Panc1 (cell line): ENCODE data around the gene AP1B1. TPM values are rescaled to one million over a fixed set of nuclear protein-coding genes. Genes with fewer than 3 reads are reported as not detected.

Experiments
- ATAC-seq: fragments of 200-7000 bp; cut with Tn5 transposase; 2 replicates; pipeline ENCODE4 v1.9.1; 2020; ENCODE audit warnings: mild to moderate bottlenecking, moderate library complexity
- BruUV-seq: library from RNA; stranded (reverse); fragments of 400-500 nt; replicated peaks from 2 replicates; lab custom pipeline; 2021; lab: Mats Ljungman, UMichigan
- CTCF ChIA-PET: fragments of 300-600 bp; sonication (Branson Sonifier 250); formaldehyde crosslinking; loops from one replicate; lab custom pipeline; 2022; ENCODE audit warnings: antibody characterized with exemption; lab: Charles Lee
- POLR2A ChIA-PET: fragments of 300-600 bp; sonication (Branson Sonifier 250); formaldehyde crosslinking; loops from one replicate; lab custom pipeline; 2022; ENCODE audit warnings: antibody characterized with exemption; lab: Charles Lee
- DNase-seq: peaks from one replicate; pipeline ENCODE4 v3.0.0-alpha.2; 2010; ENCODE audit warnings: low read depth, low spot score
- H3K27ac ChIP-seq: 2 replicates; pipeline ENCODE4 v1.5.1; 2011; ENCODE audit warnings: mild to moderate bottlenecking, low read length, inconsistent platforms
- H3K27me3 ChIP-seq: fragments of 200-500 bp; sonication (Bioruptor generic); 2 replicates; pipeline ENCODE4 v1.6.0; 2014; ENCODE audit warnings: low read length, inconsistent platforms; ENCODE audit not compliant: control insufficient read depth, insufficient read depth
- H3K36me3 ChIP-seq: fragments of 200-500 bp; sonication (Bioruptor generic); 2 replicates; pipeline ENCODE4 v1.5.1; 2014; ENCODE audit warnings: inconsistent platforms, mild to moderate bottlenecking, low read length, moderate library complexity; ENCODE audit not compliant: control insufficient read depth, insufficient read depth
- H3K4me1 ChIP-seq: 2 replicates; pipeline ENCODE4 v1.5.1; 2011; ENCODE audit warnings: inconsistent platforms, mild to moderate bottlenecking, low read length, moderate library complexity; ENCODE audit not compliant: control insufficient read depth, insufficient read depth
- H3K4me3 ChIP-seq, 2 experiments: 2 replicates each; pipeline ENCODE4 v1.5.1; 2011 to 2012; ENCODE audit warnings: low read depth in 2 of 2, low read length in 2 of 2, mild to moderate bottlenecking in 2 of 2, inconsistent platforms in 1 of 2, moderate library complexity in 1 of 2
- H3K9me3 ChIP-seq: fragments of 200-500 bp; sonication (Bioruptor generic); 2 replicates; pipeline ENCODE4 v1.5.1; 2014; ENCODE audit warnings: low read depth, mild to moderate bottlenecking, inconsistent platforms, low read length, moderate library complexity; ENCODE audit not compliant: control insufficient read depth, insufficient read depth
- CTCF ChIP-seq: fragments of 450-650 bp; IDR thresholded peaks from 2 replicates; pipeline ENCODE4 v1.5.1; 2017; ENCODE audit warnings: mild to moderate bottlenecking
- POLR2AphosphoS5 ChIP-seq: IDR thresholded peaks from 2 replicates; pipeline ENCODE4 v1.6.1; 2012; ENCODE audit warnings: mild to moderate bottlenecking, low read depth, low read length, moderate library complexity
- SIN3A ChIP-seq: IDR thresholded peaks from 2 replicates; pipeline ENCODE4 v1.6.1; 2012; ENCODE audit warnings: low read depth, mild to moderate bottlenecking, low read length, moderate library complexity, borderline replicate concordance; ENCODE audit not compliant: insufficient read depth
- TCF7L2 ChIP-seq: IDR thresholded peaks from 2 replicates; pipeline ENCODE4 v1.6.1; 2011; ENCODE audit warnings: mild to moderate bottlenecking, low read depth, low read length, inconsistent platforms
- in situ Hi-C: cut with HindIII; loops from 2 replicates; pipeline ENCODE4 v1.10.0; 2016; ENCODE audit warnings: low sequenced_read_pairs, low pct_unique_long_range_greater_than_20kb
- intact Hi-C: fragments of 100-400 bp; cut with micrococcal nuclease; formaldehyde crosslinking; loops from one replicate; pipeline ENCODE4 v1.10.0; 2022; ENCODE audit not compliant: unreplicated experiment
- total RNA-seq: library from RNA; stranded (reverse); gene quantifications from one replicate; pipeline ENCODE4 v1.2.1, GENCODE V29; 2021; ENCODE audit not compliant: unreplicated experiment
- TF ChIP-seq, protein P1 (sequence below), 2 experiments: IDR thresholded peaks; 2 replicates each; pipeline ENCODE4 v1.6.1; 2011 to 2012; ENCODE audit warnings: low read depth in 2 of 2, control low read depth in 1 of 2, low read length in 1 of 2, mild to moderate bottlenecking in 1 of 2, moderate library complexity in 1 of 2; ENCODE audit not compliant: insufficient read depth in 1 of 2

The AP1B1 gene
- total RNA-seq, 1 experiment from 2014 or later, result 48.6 TPM

GRCh38 chr22:29337631-29338284 lies 50.6 kb downstream of the AP1B1 start:
- no peaks in the 10 kb centered on the region for H3K27me3 ChIP-seq
- BruUV-seq, result no TSS peak
- ATAC-seq (no peak), DNase-seq (no peak)
- CTCF ChIA-PET, result no interaction called here
- in situ Hi-C loops (no loop called here), intact Hi-C loops (no loop called here)
- no peak overlapping the region for H3K27ac ChIP-seq
- no peaks in the 10 kb centered on the region for H3K4me1 ChIP-seq
- no peak overlapping the region for H3K4me3 ChIP-seq
- no peaks in the 10 kb centered on the region for H3K9me3 ChIP-seq
- TF ChIP-seq TCF7L2, result no peak
- TF ChIP-seq, protein P1, sequence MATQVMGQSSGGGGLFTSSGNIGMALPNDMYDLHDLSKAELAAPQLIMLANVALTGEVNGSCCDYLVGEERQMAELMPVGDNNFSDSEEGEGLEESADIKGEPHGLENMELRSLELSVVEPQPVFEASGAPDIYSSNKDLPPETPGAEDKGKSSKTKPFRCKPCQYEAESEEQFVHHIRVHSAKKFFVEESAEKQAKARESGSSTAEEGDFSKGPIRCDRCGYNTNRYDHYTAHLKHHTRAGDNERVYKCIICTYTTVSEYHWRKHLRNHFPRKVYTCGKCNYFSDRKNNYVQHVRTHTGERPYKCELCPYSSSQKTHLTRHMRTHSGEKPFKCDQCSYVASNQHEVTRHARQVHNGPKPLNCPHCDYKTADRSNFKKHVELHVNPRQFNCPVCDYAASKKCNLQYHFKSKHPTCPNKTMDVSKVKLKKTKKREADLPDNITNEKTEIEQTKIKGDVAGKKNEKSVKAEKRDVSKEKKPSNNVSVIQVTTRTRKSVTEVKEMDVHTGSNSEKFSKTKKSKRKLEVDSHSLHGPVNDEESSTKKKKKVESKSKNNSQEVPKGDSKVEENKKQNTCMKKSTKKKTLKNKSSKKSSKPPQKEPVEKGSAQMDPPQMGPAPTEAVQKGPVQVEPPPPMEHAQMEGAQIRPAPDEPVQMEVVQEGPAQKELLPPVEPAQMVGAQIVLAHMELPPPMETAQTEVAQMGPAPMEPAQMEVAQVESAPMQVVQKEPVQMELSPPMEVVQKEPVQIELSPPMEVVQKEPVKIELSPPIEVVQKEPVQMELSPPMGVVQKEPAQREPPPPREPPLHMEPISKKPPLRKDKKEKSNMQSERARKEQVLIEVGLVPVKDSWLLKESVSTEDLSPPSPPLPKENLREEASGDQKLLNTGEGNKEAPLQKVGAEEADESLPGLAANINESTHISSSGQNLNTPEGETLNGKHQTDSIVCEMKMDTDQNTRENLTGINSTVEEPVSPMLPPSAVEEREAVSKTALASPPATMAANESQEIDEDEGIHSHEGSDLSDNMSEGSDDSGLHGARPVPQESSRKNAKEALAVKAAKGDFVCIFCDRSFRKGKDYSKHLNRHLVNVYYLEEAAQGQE (IDR thresholded peaks at IDR 0.05; ENCODE audit: insufficient read depth in 1 of 2, low read depth in 2 of 2, low read length in 1 of 2), result no peak
- TF ChIP-seq CTCF, result no peak
- TF ChIP-seq POLR2AphosphoS5, result no peak
- no peak for TF ChIP-seq SIN3A
- POLR2A ChIA-PET, result no interaction called here
- no peaks in the 10 kb centered on the region for H3K36me3 ChIP-seq

- CTCF ChIA-PET, result no interaction called here
- Histone ChIP-seq H3K4me1 (no peaks in the 10 kb centered on the region), H3K4me3 (no peak overlapping the region), H3K27me3 (no peaks in the 10 kb centered on the region), H3K27ac (no peak overlapping the region), H3K36me3 (no peaks in the 10 kb centered on the region), H3K9me3 (no peaks in the 10 kb centered on the region)
- DNase-seq (no peak), ATAC-seq (no peak)
- in situ Hi-C loops, result no loop called here
- no TSS peak for BruUV-seq
- POLR2A ChIA-PET, result no interaction called here
- no peak for TF ChIP-seq TCF7L2
- no peak for TF ChIP-seq POLR2AphosphoS5
- TF ChIP-seq SIN3A, result no peak
- TF ChIP-seq CTCF, result no peak
- TF ChIP-seq, protein P1 (IDR thresholded peaks at IDR 0.05; ENCODE audit: insufficient read depth in 1 of 2, low read depth in 2 of 2, low read length in 1 of 2), result no peak
- intact Hi-C loops, result no loop called here
Measured at GRCh38 chr22:29336751-29337490, 51.4 kb downstream of the AP1B1 start.
